ENCODE results near the gene C9orf72.

Gene C9orf72

GRCh38 chr9:27586304-27586703 lies 13.0 kb upstream of the C9orf72 start:
- TF ChIP-seq BACH2 (CRISPR knock-in tag; IDR thresholded peaks at IDR 0.05; ENCODE audit: borderline replicate concordance) (no peak), POU6F1 (CRISPR knock-in tag; IDR thresholded peaks at IDR 0.05; ENCODE audit: borderline replicate concordance, low read depth) (no peak), PPARA (CRISPR knock-in tag; IDR thresholded peaks at IDR 0.05; ENCODE audit: borderline replicate concordance) (no peak), SNAI2 (CRISPR knock-in tag; IDR thresholded peaks at IDR 0.05) (no peak), ZNF70 (CRISPR knock-in tag; IDR thresholded peaks at IDR 0.05) (no peak), ZNF565 (CRISPR knock-in tag; conservative IDR thresholded peaks at IDR 0.05; ENCODE audit: low read depth) (no peak), CSDC2 (CRISPR knock-in tag; IDR thresholded peaks at IDR 0.05) (no peak), ZC3H10 (CRISPR knock-in tag; IDR thresholded peaks at IDR 0.05) (no peak), OSR1 (CRISPR knock-in tag; IDR thresholded peaks at IDR 0.05) (no peak), ZFP3 (CRISPR knock-in tag; IDR thresholded peaks at IDR 0.05) (no peak), ZNF8 (CRISPR knock-in tag; IDR thresholded peaks at IDR 0.05) (no peak), TCF4 (CRISPR knock-in tag; IDR thresholded peaks at IDR 0.05; ENCODE audit: borderline replicate concordance) (no peak), ISL1 (CRISPR knock-in tag; IDR thresholded peaks at IDR 0.05) (no peak)
- no peak for ATAC-seq

DNA sequence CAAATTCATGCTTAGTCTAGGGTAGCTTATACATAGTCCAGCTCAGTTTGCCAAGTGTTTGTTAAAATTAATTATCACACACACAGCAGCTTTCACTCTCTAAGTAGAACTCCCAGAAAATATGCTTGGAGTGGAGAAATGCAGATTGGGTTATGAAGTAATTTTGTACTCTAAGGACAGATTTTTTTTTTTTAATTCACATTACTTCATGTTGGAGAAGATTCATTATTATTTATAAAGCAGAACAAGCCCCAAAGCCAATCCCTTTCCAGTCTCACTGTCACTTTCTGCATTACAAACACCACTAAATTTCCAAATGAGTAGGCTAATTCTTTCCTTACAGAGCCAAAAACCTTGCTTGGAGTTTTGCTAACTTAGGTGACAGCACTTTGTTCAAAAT lies 11.7 kb upstream of the C9orf72 start:
- TF ChIP-seq ZNF70 (CRISPR knock-in tag; IDR thresholded peaks at IDR 0.05) (no peak), ZNF8 (CRISPR knock-in tag; IDR thresholded peaks at IDR 0.05) (no peak)
- ATAC-seq, result no peak

DNA sequence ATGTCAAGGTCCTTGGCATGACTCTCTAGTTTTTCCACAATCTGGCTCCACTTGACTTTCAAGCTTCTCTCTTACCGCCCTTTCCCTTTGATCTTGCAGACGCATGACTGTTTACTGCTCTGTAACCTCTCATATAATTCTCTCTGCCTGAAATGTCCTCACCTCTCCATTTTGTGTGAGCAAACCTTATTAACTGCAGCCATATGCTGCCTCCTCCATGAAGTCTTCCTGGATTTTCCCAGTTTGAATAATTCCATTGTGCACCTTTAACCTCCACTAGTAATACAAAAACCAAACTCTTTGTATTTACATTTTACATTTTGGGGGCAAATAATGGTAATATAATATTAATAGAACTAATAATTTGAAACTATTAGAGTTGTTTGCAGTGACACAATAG lies 9.5 kb upstream of the C9orf72 start:
- no peak for TF ChIP-seq ZNF565 (CRISPR knock-in tag; conservative IDR thresholded peaks at IDR 0.05; ENCODE audit: low read depth)
- no peak for TF ChIP-seq POU6F1 (CRISPR knock-in tag; IDR thresholded peaks at IDR 0.05; ENCODE audit: borderline replicate concordance, low read depth)
- no peak for TF ChIP-seq RARB (CRISPR knock-in tag; IDR thresholded peaks at IDR 0.05)
- no peak for TF ChIP-seq TSHZ2 (CRISPR knock-in tag; IDR thresholded peaks at IDR 0.05)
- TF ChIP-seq CSRNP3 (CRISPR knock-in tag; IDR thresholded peaks at IDR 0.05), result no peak
- no peak for TF ChIP-seq ZFP3 (CRISPR knock-in tag; IDR thresholded peaks at IDR 0.05)
- TF ChIP-seq ISL1 (CRISPR knock-in tag; IDR thresholded peaks at IDR 0.05), result no peak
- no peak for TF ChIP-seq PPARA (CRISPR knock-in tag; IDR thresholded peaks at IDR 0.05; ENCODE audit: borderline replicate concordance)
- no peak for TF ChIP-seq ZNF70 (CRISPR knock-in tag; IDR thresholded peaks at IDR 0.05)
- no peak for TF ChIP-seq ZFP30 (CRISPR knock-in tag; IDR thresholded peaks at IDR 0.05)
- no peak for TF ChIP-seq OSR1 (CRISPR knock-in tag; IDR thresholded peaks at IDR 0.05)
- TF ChIP-seq ARNTL (CRISPR knock-in tag; IDR thresholded peaks at IDR 0.05; ENCODE audit: borderline replicate concordance, low read depth), result no peak
- no peak for TF ChIP-seq SNAI2 (CRISPR knock-in tag; IDR thresholded peaks at IDR 0.05)
- no peak for ATAC-seq

GRCh38 chr9:27581826-27582225 lies 8.5 kb upstream of the C9orf72 start:
- ATAC-seq, result no peak
- TF ChIP-seq PATZ1 (CRISPR knock-in tag; IDR thresholded peaks at IDR 0.05; ENCODE audit: borderline replicate concordance) (no peak), OSR1 (CRISPR knock-in tag; IDR thresholded peaks at IDR 0.05) (no peak), BACH2 (CRISPR knock-in tag; IDR thresholded peaks at IDR 0.05; ENCODE audit: borderline replicate concordance) (no peak), TOX (CRISPR knock-in tag; IDR thresholded peaks at IDR 0.05; ENCODE audit: borderline replicate concordance) (no peak), RARB (CRISPR knock-in tag; IDR thresholded peaks at IDR 0.05) (no peak), ZNF8 (CRISPR knock-in tag; IDR thresholded peaks at IDR 0.05) (no peak), ISL1 (CRISPR knock-in tag; IDR thresholded peaks at IDR 0.05) (no peak), ZNF565 (CRISPR knock-in tag; conservative IDR thresholded peaks at IDR 0.05; ENCODE audit: low read depth) (no peak), POU6F1 (CRISPR knock-in tag; IDR thresholded peaks at IDR 0.05; ENCODE audit: borderline replicate concordance, low read depth) (no peak), GLIS3 (CRISPR knock-in tag; IDR thresholded peaks at IDR 0.05) (no peak)
